NCI-H82 (cell line): ENCODE data around the gene SERTM1.
A peak's percentile ranks its signal among the peaks of the same experiment; 100 is the strongest.

Source experiments
- DNase-seq: peaks from one replicate; lab custom pipeline; 2025; lab: John Stamatoyannopoulos, UW

SERTM1 gene

GRCh38 chr13:36673838-36674326, at the start of gene SERTM1:
SERTM1 (plus strand) TSS chr13:36674020; CDS start chr13:36695079, 21,059 bp downstream.
- peak; percentile 85 for DNase-seq

GRCh38 chr13:36628377-36629056, 45.3 kb upstream of the SERTM1 start:
- no peak for DNase-seq

GRCh38 chr13:36629057-36629385, 44.8 kb upstream of the SERTM1 start:
- DNase-seq, result no peak

GRCh38 chr13:36630181-36630803, 43.5 kb upstream of the SERTM1 start:
- no peak for DNase-seq

- DNase-seq, result no peak
Measured at GRCh38 chr13:36639610-36640009, 34.2 kb upstream of the SERTM1 start.

- DNase-seq, result no peak
Measured at GRCh38 chr13:36650611-36651010, 23.2 kb upstream of the SERTM1 start.

- DNase-seq, result no peak
Measured at GRCh38 chr13:36665630-36666029, 8.2 kb upstream of the SERTM1 start.

GRCh38 chr13:36666477-36667229, 7.2 kb upstream of the SERTM1 start:
- DNase-seq, result no peak

- no peak for DNase-seq
Measured at GRCh38 chr13:36668316-36668715, 5.5 kb upstream of the SERTM1 start.

GRCh38 chr13:36673352-36673751, 468 bp upstream of the SERTM1 start:
- DNase-seq, result no peak

GRCh38 chr13:36674337-36675212, 755 bp downstream of the SERTM1 start:
- peak; percentile 29 for DNase-seq

GRCh38 chr13:36675213-36675536, 1.4 kb downstream of the SERTM1 start:
- no peak for DNase-seq

- DNase-seq, result no peak
Measured at GRCh38 chr13:36680913-36681312, 7.1 kb downstream of the SERTM1 start.

- DNase-seq, result peak; percentile 13
Measured at GRCh38 chr13:36681894-36682624, 8.2 kb downstream of the SERTM1 start.

GRCh38 chr13:36683701-36684100, 9.9 kb downstream of the SERTM1 start:
- DNase-seq, result no peak

GRCh38 chr13:36685927-36686326, 12.1 kb downstream of the SERTM1 start:
- peak; percentile 83 for DNase-seq

GRCh38 chr13:36696410-36697010, 22.7 kb downstream of the SERTM1 start:
- DNase-seq, result no peak

GRCh38 chr13:36700170-36700569, 26.4 kb downstream of the SERTM1 start:
- no peak for DNase-seq

GRCh38 chr13:36706755-36707154, 32.9 kb downstream of the SERTM1 start:
- no peak for DNase-seq

GRCh38 chr13:36709136-36709890, 35.5 kb downstream of the SERTM1 start:
- DNase-seq, result no peak
